ENCODE measurements around the gene ANO4.

GRCh38 chr12:100833282-100833681, 38.7 kb downstream of the ANO4 start:
- TF ChIP-seq YY1 (IDR thresholded peaks at IDR 0.05; ENCODE audit: insufficient read depth, insufficient read length) (no peak), SUZ12 (IDR thresholded peaks at IDR 0.05; ENCODE audit: extremely low read depth, insufficient read depth, insufficient read length) (no peak)

Measured in NT2/D1 (cell line).